Peyer's patch (tissue), 4 donors: ENCODE results near the gene EIF4E2. TPM values are rescaled to one million over a fixed set of nuclear protein-coding genes. Genes with fewer than 3 reads are reported as not detected.

Experiments
- DNase-seq, 3 donors: peaks; one replicate each; pipeline ENCODE4 v3.0.0-alpha.2; 2017 to 2019
- H3K27ac ChIP-seq, 4 donors: fragments of 200-600 bp; sonication (generic); one replicate each; pipeline ENCODE4 v1.5.1; 2016 to 2019
- H3K27me3 ChIP-seq, 2 donors: fragments of 200-600 bp; sonication (generic); one replicate each; pipeline ENCODE4 v1.5.1; 2019
- H3K36me3 ChIP-seq, 3 donors: fragments of 200-600 bp; sonication (generic); one replicate each; pipeline ENCODE4 v1.5.1; 2016 to 2019
- H3K4me1 ChIP-seq, 4 donors: fragments of 200-600 bp; sonication (generic); one replicate each; pipeline ENCODE4 v1.5.1; 2016 to 2019
- H3K4me3 ChIP-seq, 4 donors: fragments of 200-600 bp; sonication (generic); 1 replicate in 3 of 4; 2 replicates in 1 of 4; pipeline ENCODE4 v1.5.1; 2016 to 2019; ENCODE audit warnings: mild to moderate bottlenecking in 1 of 4
- H3K9me3 ChIP-seq, 4 donors: fragments of 200-600 bp; sonication (generic); one replicate each; pipeline ENCODE4 v1.5.1; 2016 to 2019; ENCODE audit warnings: mild to moderate bottlenecking in 1 of 4
- CTCF ChIP-seq, 6 experiments: fragments of 450-650 bp in 4 of 6; fragments of 200-600 bp in 2 of 6; sonication (generic) in 1 of 6; IDR thresholded peaks; one replicate each; pipeline ENCODE4 v1.5.1; 2017 to 2019; ENCODE audit warnings: antibody characterized with exemption in 6 of 6, mild to moderate bottlenecking in 3 of 6, moderate library complexity in 1 of 6
- POLR2A ChIP-seq, 2 donors: fragments of 450-650 bp; IDR thresholded peaks; one replicate each; pipeline ENCODE4 v1.5.1; 2017; ENCODE audit warnings: antibody characterized with exemption in 2 of 2, mild to moderate bottlenecking in 2 of 2, moderate library complexity in 2 of 2
- total RNA-seq, 4 donors: library from RNA; depleted of rRNA; stranded (reverse); fragments of >200 nt; gene quantifications; one replicate each; pipeline ENCODE4 v1.1.0, GENCODE V29; 2016

Gene EIF4E2
- total RNA-seq: 10 to 100 TPM; 33.0 to 51.8 (median 44.1) TPM

- Histone ChIP-seq H3K36me3 (peaks cover 0 to 13% (median 0%) of the 10 kb centered on the region in 3 donors), H3K4me1 (peaks cover 0 to 31% (median 3%) of the 10 kb centered on the region in 4 donors), H3K27me3 (no peaks in the 10 kb centered on the region), H3K27ac (peak within 1 kb of the TSS; percentile 95 to 99 (median 97)), H3K9me3 (no peaks in the 10 kb centered on the region), H3K4me3 (peak within 1 kb of the TSS; percentile 64 to 97 (median 86))
- TF ChIP-seq POLR2A (IDR thresholded peaks at IDR 0.05): peak; percentile 79 to 86
- peak; percentile 13 to 48 (median 42) for TF ChIP-seq CTCF (IDR thresholded peaks at IDR 0.05)
- peak; percentile 90 to 97 (median 96) for DNase-seq
Measured at GRCh38 chr2:232550354-232551249, at the start of gene EIF4E2, which contains the start of gene TIGD1. Gene EIF4E2, plus strand, starts transcription at chr2:232550689. Its CDS starts 36 bp downstream, at chr2:232550725. Gene TIGD1, minus strand, starts transcription at chr2:232550557. Its CDS starts 675 bp downstream, at chr2:232549882.

GRCh38 chr2:232501331-232501771, 49.1 kb upstream of the EIF4E2 start:
- Histone ChIP-seq H3K27ac (no peak overlapping the region), H3K4me1 (peaks cover 0 to 14% (median 3%) of the 10 kb centered on the region in 4 donors), H3K9me3 (no peaks in the 10 kb centered on the region), H3K36me3 (no peaks in the 10 kb centered on the region), H3K4me3 (no peak overlapping the region), H3K27me3 (peaks cover 0 to 5% of the 10 kb centered on the region in 2 donors)
- TF ChIP-seq POLR2A (IDR thresholded peaks at IDR 0.05): no peak
- TF ChIP-seq CTCF (IDR thresholded peaks at IDR 0.05): no peak
- DNase-seq: no peak

- H3K9me3 ChIP-seq: no peaks in the 10 kb centered on the region
- no peak for TF ChIP-seq POLR2A (IDR thresholded peaks at IDR 0.05)
- no peak for TF ChIP-seq CTCF (IDR thresholded peaks at IDR 0.05)
- no peaks in the 10 kb centered on the region for H3K36me3 ChIP-seq
- H3K27me3 ChIP-seq: peaks cover 0 to 5% of the 10 kb centered on the region in 2 donors
- H3K4me3 ChIP-seq: no peak overlapping the region
- no peak overlapping the region for H3K27ac ChIP-seq
- peaks cover 0 to 14% (median 3%) of the 10 kb centered on the region in 4 donors for H3K4me1 ChIP-seq
- no peak for DNase-seq
Measured at GRCh38 chr2:232501794-232502390, 48.6 kb upstream of the EIF4E2 start.

GRCh38 chr2:232502511-232502910, 48.0 kb upstream of the EIF4E2 start:
- Histone ChIP-seq H3K36me3 (no peaks in the 10 kb centered on the region), H3K27ac (no peak overlapping the region), H3K4me3 (peak overlapping the region in 2 of 4 donors; percentile 46 to 53), H3K27me3 (peaks cover 0 to 5% of the 10 kb centered on the region in 2 donors), H3K4me1 (peaks cover 0 to 14% (median 3%) of the 10 kb centered on the region in 4 donors), H3K9me3 (no peaks in the 10 kb centered on the region)
- no peak for TF ChIP-seq CTCF (IDR thresholded peaks at IDR 0.05)
- no peak for TF ChIP-seq POLR2A (IDR thresholded peaks at IDR 0.05)
- DNase-seq: no peak

GRCh38 chr2:232502911-232503808, 47.3 kb upstream of the EIF4E2 start:
- TF ChIP-seq CTCF (IDR thresholded peaks at IDR 0.05) (no peak), POLR2A (IDR thresholded peaks at IDR 0.05) (no peak)
- no peak for DNase-seq

More at GRCh38 chr2:232502911-232503808, 47.3 kb upstream of the EIF4E2 start:
- Histone ChIP-seq H3K36me3 (no peaks in the 10 kb centered on the region), H3K27ac (no peak overlapping the region), H3K27me3 (peaks cover 0 to 5% of the 10 kb centered on the region in 2 donors), H3K9me3 (no peaks in the 10 kb centered on the region), H3K4me1 (peaks cover 0 to 14% (median 3%) of the 10 kb centered on the region in 4 donors), H3K4me3 (peak overlapping the region; percentile 7 to 53 (median 40))
